ENCODE measurements around the gene EGFLAM.

The EGFLAM gene

GRCh38 chr5:38423276-38424147 lies 165.2 kb downstream of the EGFLAM start:
- DNase-seq: no peak

- DNase-seq: no peak
Observed at GRCh38 chr5:38424148-38425060, 166.0 kb downstream of the EGFLAM start.

- DNase-seq: no peak
Observed at GRCh38 chr5:38426490-38426889, 168.1 kb downstream of the EGFLAM start.

DNA sequence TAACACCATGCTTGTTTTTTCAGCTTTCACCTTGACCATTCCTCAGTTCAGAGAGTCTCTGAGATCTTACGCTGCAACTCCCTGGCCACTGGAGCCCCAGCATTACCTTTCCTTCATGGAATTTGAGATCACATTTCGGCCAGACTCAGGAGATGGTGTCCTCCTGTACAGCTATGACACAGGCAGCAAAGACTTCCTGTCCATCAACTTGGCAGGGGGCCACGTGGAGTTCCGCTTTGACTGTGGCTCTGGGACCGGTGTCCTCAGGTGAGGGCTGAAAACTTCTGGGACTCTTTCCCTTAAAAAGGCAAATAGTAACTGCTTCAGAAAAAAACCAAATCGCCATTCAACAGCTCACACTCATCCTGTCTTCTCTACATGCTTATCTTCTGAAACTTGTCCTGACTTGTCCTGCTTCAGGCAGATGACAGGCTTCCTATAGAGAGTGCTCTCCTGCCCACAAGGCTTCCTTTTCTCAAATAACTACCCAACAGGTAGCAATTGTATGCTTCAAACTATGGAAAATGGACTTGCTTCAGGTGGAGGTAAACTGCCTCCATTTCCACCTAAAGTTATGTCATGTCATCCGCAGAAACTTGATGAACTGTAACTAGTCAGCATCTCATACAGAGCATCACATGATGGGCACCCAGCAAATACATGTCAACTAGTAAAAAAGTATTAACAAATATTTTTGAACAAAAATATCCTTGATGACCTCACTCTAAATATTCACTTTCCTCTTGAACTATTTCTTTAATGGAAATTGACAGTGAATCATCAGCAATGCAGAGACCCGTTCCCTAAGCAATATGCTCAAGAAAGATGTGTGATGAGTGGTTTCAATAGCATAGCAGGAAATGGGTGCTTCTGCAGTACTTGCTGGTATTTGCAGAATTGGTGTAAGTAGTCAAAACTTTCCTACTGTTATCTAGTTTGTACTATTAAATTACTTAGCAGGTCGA lies 168.9 kb downstream of the EGFLAM start:
- DNase-seq: no peak

DNA sequence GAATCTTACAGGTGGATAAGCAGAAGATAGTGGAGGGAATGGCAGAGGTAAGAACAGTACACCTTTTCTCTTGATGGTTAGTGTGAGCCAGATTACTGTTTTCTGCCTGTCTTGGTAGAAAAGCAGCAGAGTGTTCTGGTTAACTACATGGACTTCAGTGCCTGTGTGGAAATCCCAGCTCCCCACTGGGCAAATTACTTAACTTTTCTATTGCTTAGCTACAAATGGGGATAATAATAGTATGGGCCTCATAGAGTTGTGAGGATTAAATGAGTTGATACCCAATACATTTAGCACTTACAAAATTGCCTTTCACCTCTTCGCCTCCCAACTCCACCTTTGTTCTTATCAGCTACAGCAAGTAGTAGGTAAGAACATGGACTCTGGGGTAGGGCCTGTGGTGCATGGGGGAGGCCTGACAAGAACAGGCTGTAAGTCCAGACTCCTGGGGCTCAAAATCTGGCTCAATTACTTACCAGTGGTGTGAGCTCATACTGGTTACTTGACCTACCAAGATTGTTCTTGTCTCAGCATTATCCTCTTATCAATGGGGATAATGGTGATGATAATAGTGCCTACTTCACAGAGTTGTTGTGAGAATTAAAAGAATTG lies 173.0 kb downstream of the EGFLAM start:
- no peak for DNase-seq

DNA sequence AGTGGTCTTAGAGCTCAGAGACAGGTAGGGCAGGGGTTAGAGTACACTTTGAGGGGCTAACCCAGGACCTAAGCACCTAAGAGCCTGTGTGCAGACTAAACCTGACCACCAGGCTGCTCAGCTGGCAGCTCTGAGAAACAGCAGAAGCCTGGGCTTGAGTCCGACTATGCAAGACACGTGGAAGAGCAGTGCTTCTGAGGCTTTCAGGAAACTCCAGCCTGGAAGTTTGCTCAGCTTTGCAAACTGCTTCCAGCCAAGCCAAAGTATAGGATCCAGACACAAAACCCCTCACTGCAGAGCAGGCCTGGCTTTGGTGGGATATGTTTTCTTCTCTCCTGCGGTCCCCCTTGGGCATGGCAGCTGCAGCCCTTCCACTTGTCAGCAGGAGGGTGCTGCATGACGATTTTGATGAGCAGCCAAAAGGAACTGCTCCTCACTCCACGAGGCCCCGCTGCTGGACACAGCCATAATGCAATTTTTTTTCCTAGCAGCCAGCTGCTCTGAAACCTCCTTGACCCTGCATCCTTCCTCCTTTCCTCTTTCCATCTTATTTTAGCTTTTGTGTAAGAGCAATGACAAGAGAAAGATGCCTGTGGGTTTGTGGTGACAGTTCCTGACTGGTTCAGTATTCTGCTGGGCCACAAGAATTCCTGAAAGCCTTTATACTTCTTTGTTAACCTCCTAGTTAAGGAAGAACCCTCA lies 175.0 kb downstream of the EGFLAM start:
- no peak for DNase-seq

DNA sequence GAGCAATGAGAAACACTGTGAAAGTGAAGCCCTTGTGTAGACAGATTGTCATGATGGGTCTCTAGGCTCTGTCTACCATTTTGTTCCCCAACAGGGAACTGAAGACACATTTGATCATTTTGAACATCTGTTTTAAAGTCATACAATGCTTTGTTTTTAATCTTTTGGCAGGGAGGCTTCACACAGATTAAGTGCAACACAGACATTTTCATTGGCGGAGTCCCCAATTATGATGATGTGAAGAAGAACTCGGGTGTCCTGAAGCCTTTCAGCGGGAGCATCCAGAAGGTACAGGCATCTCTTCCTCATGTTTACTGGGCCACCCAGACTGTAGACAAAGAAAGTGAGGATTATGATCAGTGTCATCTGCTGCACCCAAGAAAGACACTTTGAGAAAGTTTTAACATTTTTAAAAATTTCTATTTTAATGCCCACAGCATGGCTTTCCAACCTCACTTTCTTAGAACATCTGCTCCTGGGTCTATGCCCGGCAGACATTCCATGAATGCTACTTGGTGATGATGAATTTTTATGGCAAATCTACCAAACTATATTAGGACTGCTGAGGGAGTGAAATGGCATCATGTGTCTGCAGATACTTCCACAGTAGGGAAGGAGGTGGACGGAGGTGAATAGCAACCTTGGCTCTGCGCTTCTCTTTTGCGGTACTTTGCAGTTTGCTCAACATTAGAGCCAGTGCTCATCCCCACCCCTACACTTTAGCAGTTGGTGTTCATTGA lies 176.8 kb downstream of the EGFLAM start:
- no peak for DNase-seq

DNA sequence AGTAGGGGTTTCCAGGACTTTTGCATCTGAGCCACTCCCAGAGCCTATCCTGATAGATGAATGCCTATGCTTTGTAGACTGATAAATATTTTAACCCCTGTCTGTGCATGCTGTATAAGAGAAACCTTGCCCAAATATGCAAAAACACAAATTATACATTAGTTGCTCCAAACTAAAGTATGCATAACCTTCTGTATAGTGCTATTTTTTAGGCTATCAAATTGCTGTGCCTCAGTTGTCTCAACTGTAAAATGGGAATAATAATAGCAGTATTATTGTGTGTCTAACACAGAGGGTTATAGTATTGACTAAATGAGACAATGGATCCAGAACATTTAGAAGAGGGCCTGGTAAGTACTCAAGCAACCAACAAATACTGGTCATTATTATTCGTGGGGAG lies 180.4 kb downstream of the EGFLAM start:
- DNase-seq: no peak

GRCh38 chr5:38441453-38442246 lies 183.3 kb downstream of the EGFLAM start:
- DNase-seq: peak; percentile 74

- no peak for DNase-seq
Observed at GRCh38 chr5:38442247-38442573, 183.9 kb downstream of the EGFLAM start.

DNA sequence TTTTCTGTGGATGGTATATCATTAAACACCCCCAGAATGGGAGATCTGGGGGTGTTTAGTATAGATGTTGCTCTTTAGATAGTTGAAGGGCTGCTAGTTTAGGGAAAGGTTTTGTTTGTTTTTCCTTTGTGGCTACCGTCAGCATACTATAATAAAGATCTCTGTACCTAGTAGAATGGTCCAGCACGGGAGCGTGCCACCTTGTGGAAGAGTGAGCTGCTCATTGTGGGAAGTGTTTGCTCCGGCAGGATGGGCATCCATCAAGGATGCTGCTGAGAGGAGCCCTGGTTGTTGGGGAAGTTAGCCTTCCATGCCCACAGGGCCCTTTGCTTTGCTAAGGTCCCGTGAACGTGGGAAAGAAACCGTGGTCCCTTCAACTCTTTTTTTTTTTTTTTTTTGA lies 185.0 kb downstream of the EGFLAM start:
- DNase-seq: no peak

DNA sequence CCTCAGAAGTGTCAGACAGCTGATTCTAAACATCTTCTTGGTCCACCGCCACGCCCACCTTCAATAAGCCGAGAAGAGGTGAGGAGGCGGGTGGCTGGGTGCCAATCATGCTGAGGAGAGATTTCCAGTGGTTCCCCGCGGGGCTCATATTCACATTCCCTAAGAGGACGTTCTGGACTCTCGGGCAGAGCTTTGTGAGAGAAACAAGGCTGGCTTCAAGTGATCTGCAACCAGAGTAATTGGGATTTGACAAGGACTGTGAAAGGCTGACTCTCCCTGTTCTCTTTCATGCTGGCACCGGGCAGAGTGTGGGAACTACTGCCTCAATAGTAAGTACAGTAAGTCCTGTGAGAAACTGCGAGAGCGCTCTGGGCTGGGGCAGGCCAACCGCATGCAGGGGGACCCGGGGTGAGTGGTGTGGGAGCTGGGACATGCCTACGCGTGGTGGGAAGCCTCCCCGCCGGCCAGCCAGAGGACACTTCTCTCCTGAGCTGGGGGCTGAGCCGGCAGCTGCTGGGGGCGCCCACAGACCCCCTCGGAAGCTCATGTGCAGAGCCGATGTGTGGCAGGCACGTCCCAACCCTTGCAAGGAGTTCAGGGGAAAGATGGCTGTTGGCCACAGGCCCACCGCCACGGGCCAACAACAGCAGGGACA lies 187.1 kb downstream of the EGFLAM start:
- no peak for DNase-seq

GRCh38 chr5:38446029-38446522 lies 187.7 kb downstream of the EGFLAM start:
- DNase-seq: no peak

- DNase-seq: no peak
Observed at GRCh38 chr5:38447056-38447455, 188.7 kb downstream of the EGFLAM start.

DNA sequence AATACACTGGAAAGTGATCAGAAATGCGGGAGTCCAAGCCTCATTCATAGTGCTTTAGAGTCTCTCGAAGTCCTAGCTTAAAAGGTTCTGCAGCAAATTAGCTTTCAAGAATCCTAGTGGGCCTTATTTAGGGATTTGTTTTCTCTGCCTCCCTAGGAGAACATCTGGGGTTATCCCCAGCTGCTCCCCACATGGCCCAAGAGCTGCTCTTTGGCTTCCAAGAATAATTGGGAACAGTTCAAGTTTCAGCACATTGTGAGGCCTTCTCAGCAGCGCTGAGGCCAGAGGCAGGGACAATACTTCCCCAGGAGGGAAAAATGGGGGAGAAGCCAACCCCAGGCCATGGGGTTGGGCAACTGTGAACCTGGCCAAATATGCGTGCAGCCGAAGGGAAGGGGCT lies 189.4 kb downstream of the EGFLAM start:
- DNase-seq: no peak

- no peak for DNase-seq
Observed at GRCh38 chr5:38448568-38449350, 190.4 kb downstream of the EGFLAM start.

- DNase-seq: no peak
Observed at GRCh38 chr5:38450627-38451026, 192.3 kb downstream of the EGFLAM start.

DNA sequence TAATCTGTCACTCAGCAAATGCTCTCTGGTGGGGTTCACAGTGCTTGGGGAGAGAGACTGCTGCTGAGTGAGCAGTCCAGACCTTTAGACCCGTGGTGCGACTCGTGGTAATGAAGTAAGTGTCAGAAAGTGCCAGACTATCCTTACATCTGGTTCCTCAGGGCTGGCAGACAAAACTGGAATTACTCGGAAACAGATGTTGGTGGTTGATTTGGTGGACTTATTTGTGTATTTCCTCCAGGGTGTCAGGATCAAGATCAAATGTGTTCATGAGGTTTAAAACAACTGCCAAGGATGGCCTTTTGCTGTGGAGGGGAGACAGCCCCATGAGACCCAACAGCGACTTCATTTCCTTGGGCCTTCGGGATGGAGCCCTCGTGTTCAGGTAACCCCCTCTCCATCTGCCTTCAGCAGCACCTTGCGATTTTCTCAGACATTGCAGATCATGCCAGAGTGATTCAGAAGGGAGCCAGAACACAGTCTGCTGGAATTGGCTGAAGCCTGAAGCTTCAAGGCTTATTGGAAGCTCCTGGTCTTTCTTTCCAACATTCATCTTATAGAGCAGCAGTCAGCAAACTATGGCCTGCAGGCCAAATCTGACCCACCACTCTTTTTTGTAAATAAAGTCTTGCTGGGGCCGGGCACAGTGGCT lies 192.8 kb downstream of the EGFLAM start:
- no peak for DNase-seq

Data from activated naive CD4-positive, alpha-beta T cell treated with anti-CD3 and anti-CD28 coated beads, Interleukin-2, amount 50 U/mL, for 16 hours (primary cell).